Endothelial cell (in vitro differentiated cells): ENCODE data around the gene GGA1. TPM values are rescaled to one million over a fixed set of nuclear protein-coding genes. Genes with fewer than 3 reads are reported as not detected.

Experiments used
- DNase-seq: peaks from one replicate; pipeline ENCODE4 v3.0.0; 2021; ENCODE audit warnings: low spot score
- H3K27ac Mint-ChIP-seq: one replicate; pipeline ENCODE4 v1.8.0; 2021; ENCODE audit warnings: mixed read lengths, inconsistent platforms; ENCODE audit not compliant: unreplicated experiment
- H3K27me3 Mint-ChIP-seq: one replicate; pipeline ENCODE4 v1.8.0; 2021; ENCODE audit warnings: mild to moderate bottlenecking, moderate library complexity, mixed read lengths, inconsistent platforms; ENCODE audit not compliant: unreplicated experiment
- H3K36me3 Mint-ChIP-seq: one replicate; pipeline ENCODE4 v1.8.0; 2021; ENCODE audit warnings: mild to moderate bottlenecking, low read depth, mixed read lengths, inconsistent platforms; ENCODE audit not compliant: unreplicated experiment
- H3K4me1 Mint-ChIP-seq: one replicate; pipeline ENCODE4 v1.8.0; 2021; ENCODE audit warnings: mild to moderate bottlenecking, mixed read lengths, inconsistent platforms; ENCODE audit not compliant: unreplicated experiment
- H3K4me3 Mint-ChIP-seq: one replicate; pipeline ENCODE4 v1.8.0; 2021; ENCODE audit warnings: mild to moderate bottlenecking, mixed read lengths, inconsistent platforms; ENCODE audit not compliant: unreplicated experiment
- H3K9me3 Mint-ChIP-seq: one replicate; pipeline ENCODE4 v1.8.0; 2021; ENCODE audit warnings: mixed read lengths, inconsistent platforms; ENCODE audit not compliant: unreplicated experiment
- total RNA-seq: library from RNA; stranded (reverse); fragmentation: NEBNext Ultra II Directional; extraction: Animal tissue kit (Norgen Biotek cat#: 25700); gene quantifications from one replicate; pipeline ENCODE4 v1.2.1, GENCODE V29; 2021; ENCODE audit not compliant: unreplicated experiment
- TF ChIP-seq, protein P1 (sequence below): fragments of 200-600 bp; sonication (generic); IDR thresholded peaks from one replicate; pipeline ENCODE4 v1.5.0; 2021; ENCODE audit warnings: antibody characterized with exemption; ENCODE audit not compliant: unreplicated experiment

Gene GGA1
- total RNA-seq, 1 donor from 2014 or later = 63.6 TPM

DNA sequence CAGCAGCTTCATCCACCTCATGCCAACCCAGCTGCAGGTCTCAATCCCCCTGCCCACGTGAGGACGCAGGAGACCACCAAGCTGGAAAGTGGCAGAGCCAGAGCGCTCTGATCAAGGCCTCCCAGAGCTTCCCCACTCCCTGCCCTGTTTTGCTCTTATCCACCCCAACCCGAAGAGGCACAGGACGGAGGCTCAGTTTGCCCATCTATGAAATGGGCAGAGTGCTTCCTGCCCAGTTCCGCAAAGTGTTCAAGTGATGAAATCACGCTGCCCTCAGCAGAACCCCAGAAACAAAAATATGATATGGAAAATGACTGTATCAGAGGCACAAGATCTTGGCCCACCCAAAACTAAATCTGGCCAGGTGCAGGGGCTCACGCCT lies 36.7 kb upstream of the GGA1 start:
- peaks cover 3% of the 10 kb centered on the region for H3K4me1 Mint-ChIP-seq
- peaks cover 4% of the 10 kb centered on the region for H3K27me3 Mint-ChIP-seq
- peaks cover 4% of the 10 kb centered on the region for H3K36me3 Mint-ChIP-seq
- TF ChIP-seq, protein P1, sequence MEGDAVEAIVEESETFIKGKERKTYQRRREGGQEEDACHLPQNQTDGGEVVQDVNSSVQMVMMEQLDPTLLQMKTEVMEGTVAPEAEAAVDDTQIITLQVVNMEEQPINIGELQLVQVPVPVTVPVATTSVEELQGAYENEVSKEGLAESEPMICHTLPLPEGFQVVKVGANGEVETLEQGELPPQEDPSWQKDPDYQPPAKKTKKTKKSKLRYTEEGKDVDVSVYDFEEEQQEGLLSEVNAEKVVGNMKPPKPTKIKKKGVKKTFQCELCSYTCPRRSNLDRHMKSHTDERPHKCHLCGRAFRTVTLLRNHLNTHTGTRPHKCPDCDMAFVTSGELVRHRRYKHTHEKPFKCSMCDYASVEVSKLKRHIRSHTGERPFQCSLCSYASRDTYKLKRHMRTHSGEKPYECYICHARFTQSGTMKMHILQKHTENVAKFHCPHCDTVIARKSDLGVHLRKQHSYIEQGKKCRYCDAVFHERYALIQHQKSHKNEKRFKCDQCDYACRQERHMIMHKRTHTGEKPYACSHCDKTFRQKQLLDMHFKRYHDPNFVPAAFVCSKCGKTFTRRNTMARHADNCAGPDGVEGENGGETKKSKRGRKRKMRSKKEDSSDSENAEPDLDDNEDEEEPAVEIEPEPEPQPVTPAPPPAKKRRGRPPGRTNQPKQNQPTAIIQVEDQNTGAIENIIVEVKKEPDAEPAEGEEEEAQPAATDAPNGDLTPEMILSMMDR = no peak
- no peak overlapping the region for H3K4me3 Mint-ChIP-seq
- H3K9me3 Mint-ChIP-seq = no peaks in the 10 kb centered on the region
- H3K27ac Mint-ChIP-seq = peak overlapping the region; percentile 27
- DNase-seq = no peak

DNA sequence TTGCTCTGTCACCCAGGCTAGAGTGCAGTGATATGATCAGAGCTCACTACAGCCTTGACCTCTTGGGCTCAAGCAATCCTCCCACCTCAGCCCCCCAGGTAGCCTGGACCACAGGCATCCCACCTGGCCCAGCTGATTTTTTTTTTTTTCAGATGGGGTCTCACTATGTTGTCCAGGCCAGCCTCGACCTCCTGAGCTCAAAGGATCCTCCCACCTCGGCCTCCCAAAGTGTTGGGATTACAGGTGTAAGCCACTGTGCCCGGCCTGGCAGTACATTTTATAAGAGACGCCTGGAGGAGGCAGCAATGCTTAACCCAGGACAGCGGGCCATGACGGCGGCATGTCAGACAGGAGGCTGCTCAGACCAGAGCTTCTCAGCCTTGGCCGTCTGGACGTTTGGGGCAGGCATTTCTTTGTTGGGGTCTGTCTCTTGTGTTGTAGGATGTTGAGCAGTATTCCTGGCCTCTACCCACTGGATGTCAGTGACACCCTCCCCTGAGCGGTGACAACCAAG lies 33.1 kb upstream of the GGA1 start:
- H3K9me3 Mint-ChIP-seq = no peaks in the 10 kb centered on the region
- no peaks in the 10 kb centered on the region for H3K36me3 Mint-ChIP-seq
- H3K27ac Mint-ChIP-seq = no peak overlapping the region
- H3K27me3 Mint-ChIP-seq = peaks cover 7% of the 10 kb centered on the region
- DNase-seq = no peak
- H3K4me1 Mint-ChIP-seq = no peaks in the 10 kb centered on the region
- H3K4me3 Mint-ChIP-seq = no peak overlapping the region
- TF ChIP-seq, protein P1 = no peak

DNA sequence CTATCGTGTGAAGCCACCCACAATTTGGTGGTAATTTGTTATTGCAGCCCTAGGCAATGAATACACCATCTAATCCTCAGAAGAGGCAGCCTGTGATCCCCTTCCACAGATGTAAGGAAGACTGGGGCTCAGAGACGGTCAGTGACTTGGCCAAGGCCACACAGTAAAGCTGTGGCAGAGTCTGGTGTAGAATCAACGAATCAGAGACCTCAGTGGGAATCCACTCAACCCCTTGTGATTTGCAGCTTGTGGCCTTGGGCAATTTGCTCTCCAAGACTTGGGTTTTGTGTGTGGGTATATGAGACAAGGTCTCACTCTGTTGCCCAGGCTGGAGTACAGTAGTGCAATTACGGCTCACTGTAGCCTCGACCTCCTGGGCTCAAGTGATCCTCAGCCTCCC lies 30.6 kb upstream of the GGA1 start:
- TF ChIP-seq, protein P1 = no peak
- Mint-ChIP-seq H3K27ac (no peak overlapping the region), H3K36me3 (no peaks in the 10 kb centered on the region), H3K4me1 (no peaks in the 10 kb centered on the region), H3K27me3 (peaks cover 7% of the 10 kb centered on the region), H3K4me3 (no peak overlapping the region), H3K9me3 (no peaks in the 10 kb centered on the region)
- no peak for DNase-seq

DNA sequence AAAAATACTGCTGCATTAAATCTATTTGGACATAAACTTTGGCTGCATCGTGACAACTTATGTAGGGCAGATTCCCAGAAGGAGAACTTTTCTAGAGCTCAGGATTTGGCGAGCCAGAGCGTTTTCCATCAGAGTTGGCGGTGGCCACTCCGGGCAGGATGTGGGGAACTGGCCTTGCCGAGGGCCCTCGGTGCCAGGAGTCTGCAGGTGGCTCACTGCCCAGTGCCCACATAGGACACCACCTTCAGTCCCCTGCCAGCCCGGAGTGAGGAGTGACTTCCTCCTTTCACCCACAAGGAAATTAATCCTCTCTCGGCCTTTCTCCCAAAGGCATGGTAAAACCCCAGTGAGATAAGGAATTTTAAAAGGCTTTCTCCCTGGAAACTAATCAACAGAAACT lies 27.1 kb upstream of the GGA1 start:
- no peak overlapping the region for H3K27ac Mint-ChIP-seq
- no peak overlapping the region for H3K4me3 Mint-ChIP-seq
- TF ChIP-seq, protein P1 = no peak
- no peaks in the 10 kb centered on the region for H3K9me3 Mint-ChIP-seq
- H3K4me1 Mint-ChIP-seq = no peaks in the 10 kb centered on the region
- H3K27me3 Mint-ChIP-seq = peaks cover 5% of the 10 kb centered on the region
- no peaks in the 10 kb centered on the region for H3K36me3 Mint-ChIP-seq
- DNase-seq = no peak

DNA sequence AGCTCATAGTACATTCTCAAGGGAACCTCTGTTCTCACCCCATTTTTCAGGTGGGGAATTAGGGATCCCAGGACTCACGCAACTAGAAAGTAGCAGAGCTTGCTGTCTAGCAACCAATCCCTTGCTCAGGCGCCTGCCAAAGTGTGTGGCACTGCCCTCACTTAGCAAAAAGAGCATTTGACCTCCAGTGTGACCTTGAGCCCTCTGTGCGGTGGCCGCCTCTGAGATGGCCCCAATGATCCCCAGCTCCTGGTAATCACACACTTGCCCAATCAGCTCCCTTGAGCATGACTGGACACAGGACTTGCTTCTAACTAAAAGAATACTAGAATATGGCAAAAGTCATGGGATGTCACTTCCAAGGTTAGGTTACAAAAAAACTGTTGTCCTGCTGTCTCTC lies 26.1 kb upstream of the GGA1 start:
- no peaks in the 10 kb centered on the region for H3K4me1 Mint-ChIP-seq
- H3K36me3 Mint-ChIP-seq = no peaks in the 10 kb centered on the region
- TF ChIP-seq, protein P1 = no peak
- no peak for DNase-seq
- no peak overlapping the region for H3K4me3 Mint-ChIP-seq
- H3K27ac Mint-ChIP-seq = no peak overlapping the region
- no peaks in the 10 kb centered on the region for H3K9me3 Mint-ChIP-seq
- peaks cover 6% of the 10 kb centered on the region for H3K27me3 Mint-ChIP-seq
